GM06990 (cell line): ENCODE measurements around the gene NLRC5.
"Not testable (repeated sequence)": the region's sequence is repeated elsewhere in the genome, so short reads cannot be mapped to it uniquely, and the experiment has no call there.

Experiments
- DNase-seq: peaks from one replicate; pipeline ENCODE4 v3.0.0-alpha.2; 2011; ENCODE audit not compliant: insufficient read length; ENCODE audit errors: extremely low read depth
- H3K27me3 ChIP-seq: replicated peaks from 2 replicates; pipeline ENCODE4 v1.6.0; 2011; ENCODE audit warnings: low read length; ENCODE audit not compliant: control insufficient read depth, insufficient read depth
- H3K36me3 ChIP-seq: 2 replicates; pipeline ENCODE4 v1.5.1; 2011; ENCODE audit warnings: low read length; ENCODE audit not compliant: control insufficient read depth, insufficient read depth
- H3K4me3 ChIP-seq: replicated peaks from 2 replicates; pipeline ENCODE4 v1.5.1; 2011; ENCODE audit warnings: low read depth, mild to moderate bottlenecking, control low read depth, low read length
- TF ChIP-seq, protein P1 (sequence below): IDR thresholded peaks from 2 replicates; pipeline ENCODE4 v1.5.1; 2011; ENCODE audit warnings: low read length, control low read depth, mild to moderate bottlenecking, inconsistent platforms; ENCODE audit not compliant: insufficient read depth, poor library complexity, severe bottlenecking

NLRC5 gene

DNA sequence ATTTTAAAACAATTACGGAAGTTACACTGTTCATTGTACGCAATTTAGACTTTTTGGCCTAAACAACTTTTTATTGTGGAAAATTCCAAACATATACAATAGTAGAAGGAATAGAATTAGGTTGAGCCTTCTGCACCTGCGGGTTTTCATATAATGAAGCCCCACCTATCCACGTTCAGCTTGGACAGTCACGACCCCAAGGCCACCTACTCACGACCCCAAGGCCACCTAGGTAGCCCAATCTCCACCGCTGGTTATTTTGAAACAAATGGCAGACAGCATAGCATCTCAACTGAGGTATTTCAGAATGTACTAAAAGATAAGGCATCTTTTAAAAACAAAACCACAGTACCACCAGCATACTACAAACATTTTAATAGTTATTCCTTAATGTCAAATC lies 631 bp downstream of the NLRC5 start:
- no peak for DNase-seq
- Histone ChIP-seq H3K4me3 (peak overlapping the region; percentile 92), H3K27me3 (no peaks in the 10 kb centered on the region), H3K36me3 (peaks cover 2% of the 10 kb centered on the region; the same call in 1 of the 2 replicates)
- TF ChIP-seq, protein P1, sequence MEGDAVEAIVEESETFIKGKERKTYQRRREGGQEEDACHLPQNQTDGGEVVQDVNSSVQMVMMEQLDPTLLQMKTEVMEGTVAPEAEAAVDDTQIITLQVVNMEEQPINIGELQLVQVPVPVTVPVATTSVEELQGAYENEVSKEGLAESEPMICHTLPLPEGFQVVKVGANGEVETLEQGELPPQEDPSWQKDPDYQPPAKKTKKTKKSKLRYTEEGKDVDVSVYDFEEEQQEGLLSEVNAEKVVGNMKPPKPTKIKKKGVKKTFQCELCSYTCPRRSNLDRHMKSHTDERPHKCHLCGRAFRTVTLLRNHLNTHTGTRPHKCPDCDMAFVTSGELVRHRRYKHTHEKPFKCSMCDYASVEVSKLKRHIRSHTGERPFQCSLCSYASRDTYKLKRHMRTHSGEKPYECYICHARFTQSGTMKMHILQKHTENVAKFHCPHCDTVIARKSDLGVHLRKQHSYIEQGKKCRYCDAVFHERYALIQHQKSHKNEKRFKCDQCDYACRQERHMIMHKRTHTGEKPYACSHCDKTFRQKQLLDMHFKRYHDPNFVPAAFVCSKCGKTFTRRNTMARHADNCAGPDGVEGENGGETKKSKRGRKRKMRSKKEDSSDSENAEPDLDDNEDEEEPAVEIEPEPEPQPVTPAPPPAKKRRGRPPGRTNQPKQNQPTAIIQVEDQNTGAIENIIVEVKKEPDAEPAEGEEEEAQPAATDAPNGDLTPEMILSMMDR = no peak

GRCh38 chr16:56990407-56991286 lies 1.3 kb downstream of the NLRC5 start:
- H3K27me3 ChIP-seq = no peaks in the 10 kb centered on the region
- DNase-seq = no peak
- TF ChIP-seq, protein P1 = no peak
- H3K4me3 ChIP-seq = peak overlapping the region; percentile 92
- peaks cover 2% of the 10 kb centered on the region; the same call in 1 of the 2 replicates for H3K36me3 ChIP-seq

- not testable (repeated sequence) for H3K4me3 ChIP-seq, H3K36me3 ChIP-seq, DNase-seq, H3K27me3 ChIP-seq
These were observed 3.1 kb downstream of the NLRC5 start for GRCh38 chr16:56992431-56992830.

GRCh38 chr16:56993204-56993603 lies 3.8 kb downstream of the NLRC5 start:
- H3K4me3 ChIP-seq = no peak overlapping the region
- H3K27me3 ChIP-seq = no peaks in the 10 kb centered on the region
- TF ChIP-seq, protein P1 = no peak
- DNase-seq = no peak
- H3K36me3 ChIP-seq = peaks cover 2% of the 10 kb centered on the region

DNA sequence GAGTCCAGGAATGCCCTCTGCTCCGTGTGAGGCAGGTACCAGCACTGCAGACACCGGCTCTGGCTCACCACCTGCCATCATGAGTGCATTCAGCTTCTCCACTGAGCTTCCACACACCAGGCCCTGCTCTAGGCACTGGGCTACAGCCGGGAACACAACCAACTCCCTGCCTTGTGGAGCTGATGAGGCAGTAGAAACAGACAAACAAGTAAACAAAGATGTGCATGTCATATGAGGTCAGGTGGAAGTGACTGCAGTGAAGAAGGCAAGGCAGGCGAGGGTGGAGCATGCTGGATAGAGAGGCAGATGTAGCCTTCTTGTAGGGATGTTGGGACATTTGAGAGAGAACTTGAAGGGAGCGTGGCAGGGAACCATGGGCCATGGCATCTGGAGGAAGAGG lies 5.0 kb downstream of the NLRC5 start:
- TF ChIP-seq, protein P1 = no peak
- no peaks in the 10 kb centered on the region for H3K27me3 ChIP-seq
- no peak for DNase-seq
- no peak overlapping the region for H3K4me3 ChIP-seq
- H3K36me3 ChIP-seq = peaks cover 2% of the 10 kb centered on the region

GRCh38 chr16:56995136-56995805 lies 5.9 kb downstream of the NLRC5 start:
- no peaks in the 10 kb centered on the region for H3K27me3 ChIP-seq
- DNase-seq = no peak
- H3K36me3 ChIP-seq = peaks cover 2% of the 10 kb centered on the region
- TF ChIP-seq, protein P1 = no peak
- no peak overlapping the region for H3K4me3 ChIP-seq
